MCF 10A (cell line): ENCODE results near the gene SLC5A10. TPM values are rescaled to one million over a fixed set of nuclear protein-coding genes. Genes with fewer than 3 reads are reported as not detected.
A peak's percentile ranks its signal among the peaks of the same experiment; 100 is the strongest.

Experiments
- BruUV-seq: library from RNA; stranded (reverse); fragments of 400-500 nt; replicated peaks from 2 replicates; lab custom pipeline; 2021; lab: Mats Ljungman, UMichigan
- CTCF ChIA-PET: fragments of 300-600 bp; sonication (Branson Sonifier 250); formaldehyde crosslinking; extraction: SDS; loops from one replicate; lab custom pipeline; 2021; ENCODE audit warnings: antibody characterized with exemption, inconsistent platforms; lab: Yijun Ruan, JAX
- POLR2A ChIA-PET: fragments of 300-600, 350-650 bp; sonication (Branson Sonifier 250); formaldehyde crosslinking; extraction: SDS; loops from one replicate; lab custom pipeline; 2020; ENCODE audit warnings: antibody characterized with exemption, inconsistent platforms; lab: Yijun Ruan, JAX
- DNase-seq: peaks from one replicate; pipeline ENCODE4 v3.0.0-alpha.2; 2018; ENCODE audit not compliant: unreplicated experiment
- H3K27ac Mint-ChIP-seq: one replicate; pipeline ENCODE4 v1.8.0; 2022; ENCODE audit warnings: mild to moderate bottlenecking, low read depth, mixed read lengths; ENCODE audit not compliant: unreplicated experiment
- H3K27me3 Mint-ChIP-seq: one replicate; pipeline ENCODE4 v1.8.0; 2022; ENCODE audit warnings: mixed read lengths; ENCODE audit not compliant: insufficient read depth, unreplicated experiment
- H3K36me3 Mint-ChIP-seq: one replicate; pipeline ENCODE4 v1.8.0; 2022; ENCODE audit warnings: mild to moderate bottlenecking, moderate library complexity, mixed read lengths; ENCODE audit not compliant: insufficient read depth, unreplicated experiment
- H3K4me1 Mint-ChIP-seq: one replicate; pipeline ENCODE4 v1.8.0; 2022; ENCODE audit warnings: mixed read lengths; ENCODE audit not compliant: insufficient read depth, unreplicated experiment
- H3K4me3 Mint-ChIP-seq: one replicate; pipeline ENCODE4 v1.8.0; 2022; ENCODE audit warnings: mild to moderate bottlenecking, moderate library complexity, mixed read lengths; ENCODE audit not compliant: unreplicated experiment
- H3K9me3 Mint-ChIP-seq: one replicate; pipeline ENCODE4 v1.8.0; 2022; ENCODE audit warnings: mixed read lengths; ENCODE audit not compliant: unreplicated experiment
- CTCF ChIP-seq: fragments of 200-600 bp; IDR thresholded peaks from one replicate; pipeline ENCODE4 v1.8.0; 2022; ENCODE audit warnings: antibody characterized with exemption, mild to moderate bottlenecking; ENCODE audit not compliant: unreplicated experiment
- intact Hi-C: fragments of 100-400 bp; cut with micrococcal nuclease; formaldehyde crosslinking; loops from 2 replicates; pipeline ENCODE4 v1.14.1; 2022
- total RNA-seq: library from RNA; stranded (reverse); gene quantifications from 2 replicates; pipeline ENCODE4 v1.2.3, GENCODE V29; 2022

Gene SLC5A10
- total RNA-seq, 1 experiment from 2014 or later: 0.16 TPM

- POLR2A ChIA-PET: interaction anchor here (1.1 to 1.6 kb wide), 2 partner anchors 9 to 43 kb away, joined by 3 read pairs; no protein-coding TSS in a partner anchor
- DNase-seq: peak; percentile 73
- H3K36me3 Mint-ChIP-seq: no peaks in the 10 kb centered on the region
- H3K4me3 Mint-ChIP-seq: no peak overlapping the region
- H3K4me1 Mint-ChIP-seq: peaks cover 5% of the 10 kb centered on the region
- CTCF ChIA-PET: interaction anchor here (0.6 to 3.3 kb wide), 38 partner anchors 9 to 698 kb away, joined by 3 to 24 read pairs (median 4); partner anchors contain the start of genes FAM83G and SLC5A10
- no TSS peak for BruUV-seq
- no peaks in the 10 kb centered on the region for H3K9me3 Mint-ChIP-seq
- peak; percentile 94 for TF ChIP-seq CTCF
- H3K27me3 Mint-ChIP-seq: no peaks in the 10 kb centered on the region
- H3K27ac Mint-ChIP-seq: no peak overlapping the region
- intact Hi-C loops: no loop called here
These were observed 9.0 kb downstream of the SLC5A10 start for GRCh38 chr17:18960803-18961511.

- no peak overlapping the region for H3K27ac Mint-ChIP-seq
- no peaks in the 10 kb centered on the region for H3K9me3 Mint-ChIP-seq
- H3K4me3 Mint-ChIP-seq: no peak overlapping the region
- peaks cover 5% of the 10 kb centered on the region for H3K4me1 Mint-ChIP-seq
- TF ChIP-seq CTCF: no peak
- H3K36me3 Mint-ChIP-seq: no peaks in the 10 kb centered on the region
- BruUV-seq: no TSS peak
- H3K27me3 Mint-ChIP-seq: no peaks in the 10 kb centered on the region
- CTCF ChIA-PET: interaction anchor here (0.6 to 3.3 kb wide), 30 partner anchors 8 to 699 kb away, joined by 3 to 24 read pairs (median 6); partner anchors contain the start of genes FAM83G and SLC5A10
- no peak for DNase-seq
- POLR2A ChIA-PET: interaction anchor here (0.8 to 1.6 kb wide), 2 partner anchors 8 to 43 kb away, joined by 3 to 8 read pairs; partner anchors contain the start of gene FAM83G
- intact Hi-C loops: no loop called here
These were observed 9.9 kb downstream of the SLC5A10 start for GRCh38 chr17:18961634-18962493.

- Mint-ChIP-seq H3K9me3 (no peaks in the 10 kb centered on the region), H3K4me3 (no peak overlapping the region), H3K4me1 (peaks cover 5% of the 10 kb centered on the region), H3K27me3 (no peaks in the 10 kb centered on the region), H3K36me3 (no peaks in the 10 kb centered on the region), H3K27ac (no peak overlapping the region)
- TF ChIP-seq CTCF: no peak
- CTCF ChIA-PET: interaction anchor here (1.1 to 3.3 kb wide), 3 partner anchors 42 to 61 kb away, joined by 3 to 22 read pairs (median 13); partner anchors contain the start of gene FAM83G
- no TSS peak for BruUV-seq
- no peak for DNase-seq
- POLR2A ChIA-PET: interaction anchor here (0.8 kb wide), 1 partner anchor 42 kb away, joined by 8 read pairs; the partner anchor contains the start of gene FAM83G
- intact Hi-C loops: no loop called here
These were observed 10.5 kb downstream of the SLC5A10 start for GRCh38 chr17:18962494-18962815.
